ENCODE results near the gene PIAS1.

DNA sequence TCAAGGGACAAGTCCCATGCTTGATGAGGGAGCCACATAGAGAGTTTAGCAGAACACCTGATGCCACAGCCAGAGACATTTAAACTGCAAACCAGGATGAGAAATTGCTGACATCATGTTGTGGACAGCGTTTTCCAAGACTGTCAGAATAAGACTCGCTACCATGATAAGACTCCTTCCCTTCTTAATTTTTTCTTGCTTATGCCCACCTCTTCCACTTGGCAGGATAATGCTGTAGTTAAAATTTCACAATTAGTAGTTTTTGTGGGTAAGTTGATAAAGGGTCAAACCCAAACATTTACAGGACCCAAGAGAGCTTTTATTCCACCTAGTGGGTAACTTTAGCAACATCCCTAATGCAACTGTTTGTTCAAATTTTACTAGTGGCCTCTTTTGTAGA is 3.0 kb upstream of the PIAS1 start:
- TF ChIP-seq, protein P1, sequence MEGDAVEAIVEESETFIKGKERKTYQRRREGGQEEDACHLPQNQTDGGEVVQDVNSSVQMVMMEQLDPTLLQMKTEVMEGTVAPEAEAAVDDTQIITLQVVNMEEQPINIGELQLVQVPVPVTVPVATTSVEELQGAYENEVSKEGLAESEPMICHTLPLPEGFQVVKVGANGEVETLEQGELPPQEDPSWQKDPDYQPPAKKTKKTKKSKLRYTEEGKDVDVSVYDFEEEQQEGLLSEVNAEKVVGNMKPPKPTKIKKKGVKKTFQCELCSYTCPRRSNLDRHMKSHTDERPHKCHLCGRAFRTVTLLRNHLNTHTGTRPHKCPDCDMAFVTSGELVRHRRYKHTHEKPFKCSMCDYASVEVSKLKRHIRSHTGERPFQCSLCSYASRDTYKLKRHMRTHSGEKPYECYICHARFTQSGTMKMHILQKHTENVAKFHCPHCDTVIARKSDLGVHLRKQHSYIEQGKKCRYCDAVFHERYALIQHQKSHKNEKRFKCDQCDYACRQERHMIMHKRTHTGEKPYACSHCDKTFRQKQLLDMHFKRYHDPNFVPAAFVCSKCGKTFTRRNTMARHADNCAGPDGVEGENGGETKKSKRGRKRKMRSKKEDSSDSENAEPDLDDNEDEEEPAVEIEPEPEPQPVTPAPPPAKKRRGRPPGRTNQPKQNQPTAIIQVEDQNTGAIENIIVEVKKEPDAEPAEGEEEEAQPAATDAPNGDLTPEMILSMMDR (IDR thresholded peaks at IDR 0.05; ENCODE audit: extremely low read depth in 1 of 2, insufficient read depth in 1 of 2, low read depth in 1 of 2, low read length in 2 of 2) = no peak
- no peak for TF ChIP-seq EZH2 (IDR thresholded peaks at IDR 0.05; ENCODE audit: borderline replicate concordance, low read depth, low read length, severe bottlenecking)
- TF ChIP-seq FOS (IDR thresholded peaks at IDR 0.05; ENCODE audit: borderline replicate concordance, insufficient read depth, low read length) = no peak
- TF ChIP-seq POLR2AphosphoS5 (IDR thresholded peaks at IDR 0.05; ENCODE audit: insufficient read depth, low read depth, low read length) = no peak
- no peak for TF ChIP-seq POLR2A (IDR thresholded peaks at IDR 0.05; ENCODE audit: low read depth, low read length)
- no peak for TF ChIP-seq GATA2 (IDR thresholded peaks at IDR 0.05; ENCODE audit: insufficient read depth, insufficient read length, low read depth, low read length)
- no peak for TF ChIP-seq JUN (IDR thresholded peaks at IDR 0.05; ENCODE audit: borderline replicate concordance, insufficient read depth, insufficient read length, low read depth)
- TF ChIP-seq MYC (IDR thresholded peaks at IDR 0.05; ENCODE audit: low read depth, low read length) = no peak
- TF ChIP-seq, protein P2, sequence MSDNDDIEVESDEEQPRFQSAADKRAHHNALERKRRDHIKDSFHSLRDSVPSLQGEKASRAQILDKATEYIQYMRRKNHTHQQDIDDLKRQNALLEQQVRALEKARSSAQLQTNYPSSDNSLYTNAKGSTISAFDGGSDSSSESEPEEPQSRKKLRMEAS (IDR thresholded peaks at IDR 0.05; ENCODE audit: insufficient read depth, insufficient read length) = no peak

All from endothelial cell of umbilical vein (primary cell).